GM19463 (cell line): ENCODE results near the gene HIGD1A.

Source experiments
- ATAC-seq: cut with Tn5 transposase; IDR thresholded peaks from one replicate; pipeline ENCODE4 v1.9.1; 2021; ENCODE audit warnings: mild to moderate bottlenecking, moderate library complexity; ENCODE audit not compliant: unreplicated experiment

The HIGD1A gene

DNA sequence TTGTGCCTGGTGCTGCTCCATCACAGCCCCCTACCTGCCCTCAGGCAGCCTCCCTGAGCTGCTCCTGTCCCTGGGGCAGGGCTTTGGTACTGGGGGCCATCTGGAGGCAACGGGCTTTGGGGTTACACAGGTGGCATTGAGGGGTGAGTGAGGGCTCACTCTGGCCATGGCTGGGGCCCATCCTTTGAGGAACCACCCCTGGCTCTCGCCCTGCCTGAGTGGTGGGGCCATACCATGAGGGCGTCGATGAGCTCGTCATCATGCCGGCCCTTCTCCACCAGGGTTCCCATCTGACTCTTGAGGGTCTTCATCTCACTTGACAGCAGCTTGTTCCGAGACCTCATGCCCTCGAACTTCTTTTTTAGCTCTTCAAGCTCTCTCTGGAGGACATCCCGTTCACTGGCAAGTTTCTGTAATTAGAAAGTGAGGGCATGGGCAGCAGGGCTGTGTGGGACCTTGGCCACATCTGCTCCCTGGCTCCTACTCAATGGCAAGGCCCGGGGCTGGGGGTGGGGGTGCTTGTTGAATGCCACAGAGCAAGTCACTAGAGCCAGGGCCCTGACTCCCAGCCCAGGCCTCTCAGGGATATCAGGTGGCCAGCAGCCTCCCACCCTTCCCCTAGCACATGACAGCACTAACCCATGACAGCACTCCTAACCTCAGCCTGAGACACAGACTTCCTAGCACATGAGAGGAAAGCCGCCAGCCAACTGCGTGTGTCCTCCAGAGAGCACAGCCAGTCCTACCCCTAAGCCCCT is 64.7 kb downstream of the HIGD1A start:
- no peak for ATAC-seq

- no peak for ATAC-seq
These were observed 67.8 kb downstream of the HIGD1A start for GRCh38 chr3:42736531-42736930.

DNA sequence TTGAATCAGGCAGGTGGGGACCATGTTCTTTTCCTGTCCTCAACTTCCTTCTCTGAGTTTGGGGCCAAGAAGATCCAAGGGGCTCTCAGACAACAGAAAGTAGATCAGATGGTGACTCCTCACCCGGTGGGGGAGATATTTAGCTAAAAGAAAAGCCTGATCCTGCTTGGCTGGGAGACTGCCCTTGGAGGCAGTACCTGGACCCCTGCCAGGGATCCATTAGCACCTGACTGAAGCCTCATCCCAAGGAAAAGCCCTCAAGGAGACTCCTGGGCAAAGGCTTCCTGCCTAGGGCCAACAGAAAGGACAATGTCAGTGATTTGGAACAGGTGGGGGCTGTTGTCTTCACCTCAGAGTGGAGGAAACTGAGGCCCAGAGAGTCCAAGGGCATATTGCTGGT is 68.2 kb downstream of the HIGD1A start:
- no peak for ATAC-seq

DNA sequence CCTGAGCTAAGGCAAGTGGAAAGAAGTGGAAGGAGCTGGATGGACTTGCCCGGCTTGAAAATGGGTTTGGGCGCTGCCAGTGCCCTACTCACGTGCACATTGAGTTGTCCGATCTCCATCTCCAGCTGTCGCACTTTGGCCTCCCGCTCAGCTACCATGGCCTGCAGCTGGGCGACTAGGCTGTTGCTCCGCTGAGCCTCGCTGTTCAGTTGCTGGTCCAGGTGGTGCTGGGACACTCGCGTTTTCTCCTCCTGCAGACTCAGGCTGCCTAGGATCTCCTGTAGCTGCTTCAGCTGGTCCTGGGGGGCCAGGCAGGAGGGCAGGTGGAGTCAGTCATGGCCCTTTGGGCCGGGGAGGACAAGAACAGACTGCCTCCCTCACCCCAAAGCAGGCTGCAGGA is 68.7 kb downstream of the HIGD1A start:
- no peak for ATAC-seq

DNA sequence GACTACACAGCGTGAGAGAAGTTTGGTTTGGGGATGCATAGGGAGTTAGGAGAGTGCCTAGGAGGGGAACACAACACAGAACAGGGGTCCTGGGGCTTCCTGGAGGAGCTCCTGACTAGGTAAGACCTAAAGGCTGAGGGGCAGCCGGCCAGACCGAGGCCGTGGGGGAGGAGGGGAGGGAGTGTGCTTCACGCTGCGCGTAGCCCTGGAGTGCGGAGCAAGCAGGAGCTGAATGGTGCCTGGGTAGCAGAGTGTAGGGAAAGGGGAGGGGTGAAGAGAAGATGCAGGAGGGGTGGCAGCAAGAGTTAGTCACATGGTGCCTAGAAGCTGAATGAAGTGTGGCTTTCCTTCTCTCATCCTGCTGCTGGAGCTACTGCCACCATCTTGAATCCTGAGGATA is 69.3 kb downstream of the HIGD1A start:
- no peak for ATAC-seq

DNA sequence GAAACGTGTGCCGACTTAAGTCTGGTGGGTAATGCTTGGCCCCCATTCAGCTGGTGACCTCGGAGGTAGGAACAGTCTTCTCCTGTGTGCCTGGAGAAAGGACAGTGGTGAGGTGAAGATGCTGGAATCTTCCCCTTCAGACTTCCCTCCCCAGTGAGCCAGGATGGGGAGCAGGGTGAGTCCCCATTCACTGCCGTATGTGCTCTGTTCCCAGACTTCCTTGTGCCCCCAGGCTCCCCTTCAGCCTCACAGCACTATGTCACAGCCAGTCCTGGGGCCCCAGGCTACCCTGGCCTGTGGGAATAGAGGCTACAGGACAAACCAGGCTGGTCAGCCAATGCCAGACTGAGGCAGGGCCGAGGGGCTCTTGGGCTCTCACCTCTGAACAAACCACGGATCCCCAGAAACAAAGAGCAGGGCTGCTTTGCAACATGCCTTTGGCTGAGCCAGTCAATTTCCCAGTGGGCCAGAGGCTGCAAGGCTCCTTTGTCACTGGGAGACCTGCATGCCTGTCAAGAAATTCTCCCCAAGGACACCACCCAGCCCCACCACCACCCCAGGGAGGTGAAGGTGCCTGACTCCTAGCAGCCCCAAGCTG is 69.9 kb downstream of the HIGD1A start:
- no peak for ATAC-seq

- ATAC-seq: no peak
These were observed 70.6 kb downstream of the HIGD1A start for GRCh38 chr3:42733501-42734262.
